GM23338 (cell line): ENCODE measurements around the gene PSD. TPM values are rescaled to one million over a fixed set of nuclear protein-coding genes. Genes with fewer than 3 reads are reported as not detected.
A peak's percentile ranks its signal among the peaks of the same experiment; 100 is the strongest.

ENCODE experiments used
- ATAC-seq: fragments of 200-7000 bp; cut with Tn5 transposase; 3 replicates; pipeline ENCODE4 v1.9.1; 2020
- DNase-seq: peaks from one replicate; pipeline ENCODE4 v3.0.0-alpha.2; 2015; ENCODE audit warnings: low spot score
- H2AFZ ChIP-seq: fragments of 200-600 bp; sonication (generic); 2 replicates; pipeline ENCODE4 v1.8.0; 2016; ENCODE audit warnings: antibody characterized with exemption, mild to moderate bottlenecking, moderate library complexity
- H3F3A ChIP-seq: fragments of 200-600 bp; sonication (generic); replicated peaks from 2 replicates; pipeline ENCODE4 v1.8.0; 2017; ENCODE audit warnings: antibody characterized with exemption, mixed run types, low read depth
- H3K27ac ChIP-seq: fragments of 200-600 bp; sonication (generic); 2 replicates; pipeline ENCODE4 v1.6.1; 2016; ENCODE audit warnings: low read depth
- H3K27me3 ChIP-seq: fragments of 200-600 bp; sonication (generic); 2 replicates; pipeline ENCODE4 v1.8.0; 2016; ENCODE audit warnings: mild to moderate bottlenecking, mixed run types, moderate library complexity; ENCODE audit not compliant: insufficient read depth
- H3K36me3 ChIP-seq: fragments of 200-600 bp; sonication (generic); 2 replicates; pipeline ENCODE4 v1.8.0; 2016; ENCODE audit warnings: mild to moderate bottlenecking; ENCODE audit not compliant: insufficient read depth
- H3K4me1 ChIP-seq: fragments of 200-600 bp; sonication (generic); 2 replicates; pipeline ENCODE4 v1.8.0; 2016; ENCODE audit warnings: mild to moderate bottlenecking, moderate library complexity; ENCODE audit not compliant: insufficient read depth
- H3K4me2 ChIP-seq: fragments of 200-600 bp; sonication (generic); 2 replicates; pipeline ENCODE4 v1.7.1; 2017; ENCODE audit warnings: mixed run types
- H3K4me3 ChIP-seq: fragments of 200-600 bp; sonication (generic); 2 replicates; pipeline ENCODE4 v1.6.1; 2016; ENCODE audit warnings: mixed run types
- H3K79me2 ChIP-seq: fragments of 200-600 bp; sonication (generic); replicated peaks from 2 replicates; pipeline ENCODE4 v1.8.0; 2017; ENCODE audit warnings: mild to moderate bottlenecking; ENCODE audit not compliant: insufficient read depth
- H3K9me2 ChIP-seq: fragments of 200-600 bp; sonication (generic); 2 replicates; pipeline ENCODE4 v1.8.0; 2017; ENCODE audit not compliant: insufficient read depth
- H4K20me1 ChIP-seq: fragments of 200-600 bp; sonication (generic); replicated peaks from 2 replicates; pipeline ENCODE4 v1.8.0; 2017; ENCODE audit warnings: mild to moderate bottlenecking; ENCODE audit not compliant: insufficient read depth
- H3K27ac Mint-ChIP-seq: 2 replicates; pipeline ENCODE4 v1.8.0; 2020; ENCODE audit warnings: inconsistent platforms, mild to moderate bottlenecking, moderate library complexity, mixed read lengths
- H3K27me3 Mint-ChIP-seq: 3 replicates; pipeline ENCODE4 v1.8.0; 2022; ENCODE audit warnings: low read depth, mild to moderate bottlenecking, moderate library complexity, mixed read lengths, inconsistent platforms; ENCODE audit not compliant: insufficient read depth, poor library complexity
- H3K36me3 Mint-ChIP-seq: 3 replicates; pipeline ENCODE4 v1.8.0; 2021; ENCODE audit warnings: low read depth, mild to moderate bottlenecking, inconsistent platforms, moderate library complexity, mixed read lengths
- H3K4me1 Mint-ChIP-seq: 3 replicates; pipeline ENCODE4 v1.8.0; 2020; ENCODE audit warnings: mild to moderate bottlenecking, inconsistent platforms, mixed read lengths
- H3K4me3 Mint-ChIP-seq: 3 replicates; pipeline ENCODE4 v1.8.0; 2021; ENCODE audit warnings: moderate library complexity, mild to moderate bottlenecking, inconsistent platforms, mixed read lengths
- H3K9me3 Mint-ChIP-seq: 3 replicates; pipeline ENCODE4 v1.8.0; 2020; ENCODE audit warnings: moderate library complexity, mild to moderate bottlenecking, inconsistent platforms, mixed read lengths
- EZH2 ChIP-seq: fragments of 200-600 bp; sonication (generic); IDR thresholded peaks from one replicate; pipeline ENCODE4 v1.8.0; 2017; ENCODE audit warnings: antibody characterized with exemption, mild to moderate bottlenecking, low read depth; ENCODE audit not compliant: unreplicated experiment
- EZH2phosphoT487 ChIP-seq: fragments of 200-600 bp; sonication (generic); IDR thresholded peaks from one replicate; pipeline ENCODE4 v1.8.1; 2018; ENCODE audit warnings: antibody characterized with exemption; ENCODE audit not compliant: unreplicated experiment
- JUNB ChIP-seq: IDR thresholded peaks from one replicate; pipeline ENCODE4 v1.6.1; 2016; ENCODE audit warnings: antibody characterized with exemption; ENCODE audit not compliant: unreplicated experiment
- NANOG ChIP-seq: IDR thresholded peaks from 2 replicates; pipeline ENCODE4 v1.6.1; 2016; ENCODE audit warnings: antibody characterized with exemption, borderline replicate concordance
- POLR2AphosphoS5 ChIP-seq: IDR thresholded peaks from 2 replicates; pipeline ENCODE4 v1.6.1; 2016; ENCODE audit warnings: antibody characterized with exemption, low read depth
- ZNF114 ChIP-seq: fragments of 250-450 bp; sonication (Bioruptor Pico); IDR thresholded peaks from 2 replicates; pipeline ENCODE4 v1.5.0; 2020; ENCODE audit warnings: mild to moderate bottlenecking, moderate library complexity
- ZNF331 ChIP-seq: fragments of 250-450 bp; sonication (Bioruptor Pico); IDR thresholded peaks from 2 replicates; pipeline ENCODE4 v1.5.0; 2020; ENCODE audit warnings: low read depth, mild to moderate bottlenecking, moderate library complexity
- polyA plus RNA-seq: library from polyadenylated mRNA; unstranded; fragments of >200 nt; fragmentation: Nextera tagmentation; extraction: Ambion mirVana; gene quantifications from 2 replicates; pipeline ENCODE4 v1.2.1, GENCODE V29; 2016
- total RNA-seq: library from RNA; depleted of rRNA; stranded (reverse); fragments of >200 nt; shearing (Covaris generic); gene quantifications from 2 replicates; pipeline ENCODE4 v1.2.3, GENCODE V29; 2014
- TF ChIP-seq, protein P1 (sequence below), 2 experiments: fragments of 200-600 bp in 1 of 2; sonication (generic) in 1 of 2; conservative IDR thresholded peaks; 2 replicates each; pipeline versions ENCODE4 v1.5.1 to v1.6.1; 2016 to 2017; ENCODE audit warnings: antibody characterized with exemption in 2 of 2, low read depth in 2 of 2, mild to moderate bottlenecking in 2 of 2, moderate library complexity in 1 of 2
- TF ChIP-seq, protein P2 (sequence below): IDR thresholded peaks from 2 replicates; pipeline ENCODE4 v1.6.1; 2016; ENCODE audit warnings: antibody characterized with exemption
- TF ChIP-seq, protein P3 (sequence below): IDR thresholded peaks from one replicate; pipeline ENCODE4 v1.6.1; 2018; ENCODE audit warnings: antibody characterized with exemption; ENCODE audit not compliant: unreplicated experiment

PSD gene
- total and polyA plus RNA-seq, 2 experiments from 2014 or later, result 1.9 to 6.8 TPM

DNA sequence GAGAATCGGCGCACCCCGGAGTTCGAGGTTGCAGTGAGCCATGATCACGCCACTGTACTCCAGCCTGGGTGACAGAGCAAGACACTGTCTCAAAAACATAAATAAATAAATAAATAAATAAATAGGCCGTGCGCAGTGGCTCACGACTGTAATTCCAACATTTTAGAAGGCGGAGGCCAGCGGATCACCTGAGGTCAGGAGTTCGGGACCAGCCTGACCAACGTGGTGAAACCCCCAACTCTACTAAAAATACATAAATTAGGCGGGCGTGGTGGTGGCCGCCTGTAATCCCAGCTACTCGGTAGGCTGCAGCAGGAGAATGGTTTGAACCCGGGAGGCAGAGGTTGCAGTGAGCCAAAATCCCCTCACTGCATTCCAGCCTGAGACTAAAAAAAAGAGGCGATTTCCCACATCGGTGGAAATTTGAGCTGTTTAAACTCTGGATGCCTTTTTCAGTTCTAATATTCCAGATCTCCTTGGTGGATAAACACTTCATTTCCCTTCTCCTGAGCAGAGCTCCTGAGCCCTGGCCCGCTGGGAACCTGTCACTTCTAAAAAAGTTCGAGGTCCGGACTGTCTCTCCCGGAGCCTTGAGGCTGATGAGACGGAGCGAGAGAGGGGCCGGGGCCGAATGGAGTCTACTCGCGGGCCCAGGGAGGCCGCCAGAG, 25.0 kb downstream of the PSD start:
- ATAC-seq, result peak; percentile 75
- H3K27ac Mint-ChIP-seq, result no peak overlapping the region
- peak; percentile 93 for DNase-seq

DNA sequence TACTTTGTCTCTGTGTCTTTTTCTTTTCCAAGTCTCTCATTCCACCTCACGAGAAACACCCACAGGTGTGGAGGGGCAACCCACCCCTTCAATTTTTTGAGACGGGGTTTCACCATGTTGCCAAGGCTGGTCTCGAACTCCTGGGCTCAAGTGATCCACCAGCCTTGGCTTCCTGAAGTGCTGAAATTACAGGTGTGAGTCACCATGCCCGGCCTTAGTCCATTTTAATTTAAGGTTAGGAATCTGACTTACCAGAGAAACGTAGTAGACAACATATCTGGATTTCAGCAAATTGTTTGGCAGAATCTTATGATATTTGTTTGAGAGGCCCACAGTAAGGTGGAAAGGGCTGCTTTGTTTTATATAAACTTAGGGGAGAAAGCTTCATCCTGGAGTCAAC, 26.3 kb downstream of the PSD start:
- H3K4me3 ChIP-seq, result no peak overlapping the region
- H2AFZ ChIP-seq, result no peak overlapping the region
- no peak overlapping the region for H3K4me3 Mint-ChIP-seq
- H3K27ac Mint-ChIP-seq, result no peak overlapping the region
- H3K27ac ChIP-seq, result no peak overlapping the region
- 0 out of 2 replicates have a peak, but pooled peaks cover 5% of the 10 kb centered on the region for H3F3A ChIP-seq
- ATAC-seq (no peak), DNase-seq (no peak)
- H3K9me2 ChIP-seq, result no peaks in the 10 kb centered on the region
- no peaks in the 10 kb centered on the region for H3K79me2 ChIP-seq
- H3K36me3 ChIP-seq, result no peaks in the 10 kb centered on the region
- H3K9me3 Mint-ChIP-seq, result no peaks in the 10 kb centered on the region
- H3K4me2 ChIP-seq, result peak overlapping the region; percentile 34
- peaks cover 38% of the 10 kb centered on the region for H3K27me3 ChIP-seq
- H3K4me1 ChIP-seq, result peaks cover 11% of the 10 kb centered on the region
- H3K27me3 Mint-ChIP-seq, result peaks cover 40% of the 10 kb centered on the region
- no peaks in the 10 kb centered on the region for H3K36me3 Mint-ChIP-seq
- peaks cover 14% of the 10 kb centered on the region for H3K4me1 Mint-ChIP-seq
- H4K20me1 ChIP-seq, result no peaks in the 10 kb centered on the region; the same call in 1 of the 2 replicates
- no peak for TF ChIP-seq JUNB
- no peak for TF ChIP-seq ZNF114 (CRISPR knock-in tag)
- no peak for TF ChIP-seq EZH2phosphoT487
- TF ChIP-seq POLR2AphosphoS5, result no peak
- no peak for TF ChIP-seq EZH2
- TF ChIP-seq, protein P1, sequence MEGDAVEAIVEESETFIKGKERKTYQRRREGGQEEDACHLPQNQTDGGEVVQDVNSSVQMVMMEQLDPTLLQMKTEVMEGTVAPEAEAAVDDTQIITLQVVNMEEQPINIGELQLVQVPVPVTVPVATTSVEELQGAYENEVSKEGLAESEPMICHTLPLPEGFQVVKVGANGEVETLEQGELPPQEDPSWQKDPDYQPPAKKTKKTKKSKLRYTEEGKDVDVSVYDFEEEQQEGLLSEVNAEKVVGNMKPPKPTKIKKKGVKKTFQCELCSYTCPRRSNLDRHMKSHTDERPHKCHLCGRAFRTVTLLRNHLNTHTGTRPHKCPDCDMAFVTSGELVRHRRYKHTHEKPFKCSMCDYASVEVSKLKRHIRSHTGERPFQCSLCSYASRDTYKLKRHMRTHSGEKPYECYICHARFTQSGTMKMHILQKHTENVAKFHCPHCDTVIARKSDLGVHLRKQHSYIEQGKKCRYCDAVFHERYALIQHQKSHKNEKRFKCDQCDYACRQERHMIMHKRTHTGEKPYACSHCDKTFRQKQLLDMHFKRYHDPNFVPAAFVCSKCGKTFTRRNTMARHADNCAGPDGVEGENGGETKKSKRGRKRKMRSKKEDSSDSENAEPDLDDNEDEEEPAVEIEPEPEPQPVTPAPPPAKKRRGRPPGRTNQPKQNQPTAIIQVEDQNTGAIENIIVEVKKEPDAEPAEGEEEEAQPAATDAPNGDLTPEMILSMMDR (conservative IDR thresholded peaks at IDR 0.05; ENCODE audit: low read depth in 2 of 2), result no peak
- no peak for TF ChIP-seq NANOG
- TF ChIP-seq, protein P2, sequence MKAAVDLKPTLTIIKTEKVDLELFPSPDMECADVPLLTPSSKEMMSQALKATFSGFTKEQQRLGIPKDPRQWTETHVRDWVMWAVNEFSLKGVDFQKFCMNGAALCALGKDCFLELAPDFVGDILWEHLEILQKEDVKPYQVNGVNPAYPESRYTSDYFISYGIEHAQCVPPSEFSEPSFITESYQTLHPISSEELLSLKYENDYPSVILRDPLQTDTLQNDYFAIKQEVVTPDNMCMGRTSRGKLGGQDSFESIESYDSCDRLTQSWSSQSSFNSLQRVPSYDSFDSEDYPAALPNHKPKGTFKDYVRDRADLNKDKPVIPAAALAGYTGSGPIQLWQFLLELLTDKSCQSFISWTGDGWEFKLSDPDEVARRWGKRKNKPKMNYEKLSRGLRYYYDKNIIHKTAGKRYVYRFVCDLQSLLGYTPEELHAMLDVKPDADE, result no peak
- no peak for TF ChIP-seq ZNF331

More for the DNA sequence above, 25.0 kb downstream of the PSD start:
- H4K20me1 ChIP-seq, result no peaks in the 10 kb centered on the region; the same call in 1 of the 2 replicates
- TF ChIP-seq, protein P3, sequence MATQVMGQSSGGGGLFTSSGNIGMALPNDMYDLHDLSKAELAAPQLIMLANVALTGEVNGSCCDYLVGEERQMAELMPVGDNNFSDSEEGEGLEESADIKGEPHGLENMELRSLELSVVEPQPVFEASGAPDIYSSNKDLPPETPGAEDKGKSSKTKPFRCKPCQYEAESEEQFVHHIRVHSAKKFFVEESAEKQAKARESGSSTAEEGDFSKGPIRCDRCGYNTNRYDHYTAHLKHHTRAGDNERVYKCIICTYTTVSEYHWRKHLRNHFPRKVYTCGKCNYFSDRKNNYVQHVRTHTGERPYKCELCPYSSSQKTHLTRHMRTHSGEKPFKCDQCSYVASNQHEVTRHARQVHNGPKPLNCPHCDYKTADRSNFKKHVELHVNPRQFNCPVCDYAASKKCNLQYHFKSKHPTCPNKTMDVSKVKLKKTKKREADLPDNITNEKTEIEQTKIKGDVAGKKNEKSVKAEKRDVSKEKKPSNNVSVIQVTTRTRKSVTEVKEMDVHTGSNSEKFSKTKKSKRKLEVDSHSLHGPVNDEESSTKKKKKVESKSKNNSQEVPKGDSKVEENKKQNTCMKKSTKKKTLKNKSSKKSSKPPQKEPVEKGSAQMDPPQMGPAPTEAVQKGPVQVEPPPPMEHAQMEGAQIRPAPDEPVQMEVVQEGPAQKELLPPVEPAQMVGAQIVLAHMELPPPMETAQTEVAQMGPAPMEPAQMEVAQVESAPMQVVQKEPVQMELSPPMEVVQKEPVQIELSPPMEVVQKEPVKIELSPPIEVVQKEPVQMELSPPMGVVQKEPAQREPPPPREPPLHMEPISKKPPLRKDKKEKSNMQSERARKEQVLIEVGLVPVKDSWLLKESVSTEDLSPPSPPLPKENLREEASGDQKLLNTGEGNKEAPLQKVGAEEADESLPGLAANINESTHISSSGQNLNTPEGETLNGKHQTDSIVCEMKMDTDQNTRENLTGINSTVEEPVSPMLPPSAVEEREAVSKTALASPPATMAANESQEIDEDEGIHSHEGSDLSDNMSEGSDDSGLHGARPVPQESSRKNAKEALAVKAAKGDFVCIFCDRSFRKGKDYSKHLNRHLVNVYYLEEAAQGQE, result no peak
- TF ChIP-seq, protein P1 (conservative IDR thresholded peaks at IDR 0.05; ENCODE audit: low read depth in 2 of 2), result peak in 1 of 2 experiments; percentile 85; a peak in 2 of 4 replicates
- no peaks in the 10 kb centered on the region for H3K79me2 ChIP-seq
- no peak overlapping the region for H3K27ac ChIP-seq
- H3K9me3 Mint-ChIP-seq, result no peaks in the 10 kb centered on the region
- H3K9me2 ChIP-seq, result no peaks in the 10 kb centered on the region
- no peaks in the 10 kb centered on the region; the same call in 2 of the 3 replicates for H3K36me3 Mint-ChIP-seq
- peaks cover 11% of the 10 kb centered on the region for H3K4me1 ChIP-seq
- no peaks in the 10 kb centered on the region for H3K36me3 ChIP-seq
- H2AFZ ChIP-seq, result peak overlapping the region; percentile 97
- peak overlapping the region; percentile 96 for H3K4me2 ChIP-seq
- peak overlapping the region; percentile 88 for H3K4me3 ChIP-seq
- H3K4me3 Mint-ChIP-seq, result peak overlapping the region; percentile 82
- 0 out of 2 replicates have a peak, but pooled peaks cover 5% of the 10 kb centered on the region for H3F3A ChIP-seq
- peaks cover 14% of the 10 kb centered on the region for H3K4me1 Mint-ChIP-seq
- H3K27me3 Mint-ChIP-seq, result peaks cover 44% of the 10 kb centered on the region
- peaks cover 38% of the 10 kb centered on the region for H3K27me3 ChIP-seq
